GM12878 (cell line): ENCODE data around the gene CHRND. TPM values are rescaled to one million over a fixed set of nuclear protein-coding genes. Genes with fewer than 3 reads are reported as not detected.

Experiments
- ATAC-seq: fragments of 200-7000 bp; cut with Tn5 transposase; 3 replicates; pipeline ENCODE4 v1.9.1; 2020; ENCODE audit warnings: mild to moderate bottlenecking, moderate library complexity
- BruUV-seq: library from RNA; stranded (reverse); fragments of 400-500 nt; replicated peaks from 2 replicates; lab custom pipeline; 2021; lab: Mats Ljungman, UMichigan
- CTCF ChIA-PET: fragments of 300-600 bp; sonication (Branson Sonifier 250); formaldehyde crosslinking; extraction: SDS; loops from one replicate; lab custom pipeline; 2021; ENCODE audit warnings: inconsistent platforms; lab: Yijun Ruan, JAX
- POLR2A ChIA-PET: fragments of 350-600 bp; formaldehyde crosslinking; extraction: SDS; loops from one replicate; lab custom pipeline; 2021; ENCODE audit warnings: inconsistent platforms; lab: Charles Lee
- RAD21 ChIA-PET: fragments of 300-600 bp; sonication (Branson Sonifier 250); formaldehyde crosslinking; loops from one replicate; lab custom pipeline; 2023; ENCODE audit warnings: antibody characterized with exemption; ENCODE audit not compliant: unreplicated experiment; lab: Charles Lee
- SMC1A ChIA-PET: fragments of 300-600 bp; sonication (Branson Sonifier 250); formaldehyde crosslinking; loops from one replicate; lab custom pipeline; 2023; ENCODE audit not compliant: unreplicated experiment, uncharacterized antibody; lab: Charles Lee
- DNase-seq: peaks from one replicate; pipeline ENCODE4 v3.0.0-alpha.2; 2011; ENCODE audit warnings: low read depth, low spot score
- FAIRE-seq: peaks from 3 replicates; lab custom pipeline; 2011; peaks lifted over from hg19 to GRCh38; lab: Jason Lieb, UNC
- H2AFZ ChIP-seq: 2 replicates; pipeline ENCODE4 v1.6.0; 2011; ENCODE audit warnings: low read depth, low read length, control low read depth; ENCODE audit not compliant: control insufficient read depth
- H3K27ac ChIP-seq: 2 replicates; pipeline ENCODE4 v1.5.1; 2011; ENCODE audit warnings: control low read depth; ENCODE audit not compliant: control insufficient read depth, insufficient read depth
- H3K27me3 ChIP-seq, 2 experiments: replicated peaks in 1 of 2; 2 replicates each; pipeline versions ENCODE4 v1.6.0 to v1.6.1; 2011; ENCODE audit warnings: low read length in 1 of 2; ENCODE audit not compliant: control insufficient read depth in 2 of 2, insufficient read depth in 2 of 2
- H3K36me3 ChIP-seq, 2 experiments: 2 replicates each; pipeline ENCODE4 v1.5.1; 2011; ENCODE audit warnings: low read length in 1 of 2; ENCODE audit not compliant: control insufficient read depth in 2 of 2, insufficient read depth in 2 of 2
- H3K4me1 ChIP-seq: 2 replicates; pipeline ENCODE4 v1.6.1; 2011; ENCODE audit warnings: mild to moderate bottlenecking, low read length, moderate library complexity, mixed read lengths; ENCODE audit not compliant: control insufficient read depth, insufficient read depth
- H3K4me2 ChIP-seq: 2 replicates; pipeline ENCODE4 v1.6.0; 2011; ENCODE audit warnings: control low read depth; ENCODE audit not compliant: control insufficient read depth, insufficient read depth
- H3K4me3 ChIP-seq: fragments of 200-600 bp; sonication (generic); 2 replicates; pipeline ENCODE4 v1.5.1; 2016
- H3K79me2 ChIP-seq: 2 replicates; pipeline ENCODE4 v1.6.0; 2011; ENCODE audit warnings: low read length; ENCODE audit not compliant: control insufficient read depth, insufficient read depth
- H3K9ac ChIP-seq: 2 replicates; pipeline ENCODE4 v1.8.0; 2011; ENCODE audit warnings: low read length, control low read depth, mixed read lengths; ENCODE audit not compliant: control insufficient read depth, insufficient read depth
- H3K9me3 ChIP-seq: replicated peaks from 3 replicates; pipeline ENCODE4 v1.5.1; 2011; ENCODE audit warnings: mild to moderate bottlenecking, low read length; ENCODE audit not compliant: control insufficient read depth, insufficient read depth
- H4K20me1 ChIP-seq: 2 replicates; pipeline ENCODE4 v1.6.0; 2011; ENCODE audit not compliant: control insufficient read depth, insufficient read depth
- BMI1 ChIP-seq: fragments of 450-650 bp; IDR thresholded peaks from 2 replicates; pipeline ENCODE4 v1.6.1; 2016; ENCODE audit warnings: mild to moderate bottlenecking, moderate library complexity, borderline replicate concordance
- KAT2A ChIP-seq: conservative IDR thresholded peaks from 2 replicates; pipeline ENCODE4 v1.6.1; 2011; ENCODE audit warnings: low read depth, low read length; ENCODE audit not compliant: control insufficient read depth
- POLR2AphosphoS2 ChIP-seq: IDR thresholded peaks from 2 replicates; pipeline ENCODE4 v1.6.1; 2011; ENCODE audit warnings: low read depth, mild to moderate bottlenecking, low read length, improper control_type of control experiment, moderate library complexity
- STAT3 ChIP-seq: IDR thresholded peaks from 2 replicates; pipeline ENCODE4 v1.6.1; 2011; ENCODE audit warnings: low read depth, low read length, improper control_type of control experiment
- TCF12 ChIP-seq: IDR thresholded peaks from 2 replicates; pipeline ENCODE4 v1.6.1; 2011; ENCODE audit warnings: low read depth, mild to moderate bottlenecking, low read length
- ZZZ3 ChIP-seq: IDR thresholded peaks from 2 replicates; pipeline ENCODE4 v1.6.1; 2011; ENCODE audit warnings: low read depth; ENCODE audit not compliant: control insufficient read depth, insufficient read length
- WGBS: methylation state at CpG from one replicate; pipeline ENCODE4 v1.1.6; 2016; ENCODE audit warnings: low lambda C conversion rate; ENCODE audit not compliant: insufficient replicate concordance, insufficient coverage; ENCODE audit errors: missing lambda C conversion rate; 5-methylcytosine and 5-hydroxymethylcytosine counted together
- in situ Hi-C: fragments of 300-500 bp; cut with MboI; formaldehyde crosslinking; loops from 9 replicates; pipeline ENCODE4 v1.14.3; 2018; ENCODE audit warnings: mixed read lengths
- intact Hi-C: fragments of 100-400 bp; cut with micrococcal nuclease; formaldehyde crosslinking; loops from one replicate; pipeline ENCODE4 v1.14.2; 2022; ENCODE audit not compliant: unreplicated experiment
- polyA plus RNA-seq, 11 experiments: library from polyadenylated mRNA; depleted of rRNA in 4 of 11; unstranded in 6 of 11; stranded (reverse) in 5 of 11; fragments of >200 nt; fragmentation: Nextera tagmentation in 4 of 11; fragmentation: Illumina TruSeq in 1 of 11; extraction: Ambion mirVana in 4 of 11; extraction: Trizol in 1 of 11; gene quantifications; 1 replicate in 1 of 11; 2 replicates in 10 of 11; pipeline versions ENCODE4 v1.2.1 to v1.2.3, GENCODE V29; 2011 to 2016; ENCODE audit warnings: inconsistent platforms in 2 of 11, missing spikeins in 2 of 11, low read depth in 1 of 11
- total RNA-seq, 4 experiments: library from RNA; depleted of rRNA in 3 of 4; stranded (reverse); fragments of >200 nt in 3 of 4; fragmentation: Illumina TruSeq in 1 of 4; extraction: Trizol in 1 of 4; gene quantifications; 2 replicates each; pipeline versions ENCODE4 v1.2.1 to v1.2.3, GENCODE V29; 2013 to 2021
- TF ChIP-seq, protein P1 (sequence below): fragments of 450-650 bp; IDR thresholded peaks from 2 replicates; pipeline ENCODE4 v1.6.1; 2018; ENCODE audit warnings: borderline replicate concordance, mild to moderate bottlenecking; ENCODE audit not compliant: partially characterized antibody
- TF ChIP-seq, protein P2 (sequence below): IDR thresholded peaks from 2 replicates; pipeline ENCODE4 v1.6.1; 2012; ENCODE audit warnings: low read depth, low read length, improper control_type of control experiment

The CHRND gene
- total and polyA plus RNA-seq, 10 of the 15 experiments (the other 5 are each of a cell fraction or from before 2014, with no cell fraction given) = not detected

DNA sequence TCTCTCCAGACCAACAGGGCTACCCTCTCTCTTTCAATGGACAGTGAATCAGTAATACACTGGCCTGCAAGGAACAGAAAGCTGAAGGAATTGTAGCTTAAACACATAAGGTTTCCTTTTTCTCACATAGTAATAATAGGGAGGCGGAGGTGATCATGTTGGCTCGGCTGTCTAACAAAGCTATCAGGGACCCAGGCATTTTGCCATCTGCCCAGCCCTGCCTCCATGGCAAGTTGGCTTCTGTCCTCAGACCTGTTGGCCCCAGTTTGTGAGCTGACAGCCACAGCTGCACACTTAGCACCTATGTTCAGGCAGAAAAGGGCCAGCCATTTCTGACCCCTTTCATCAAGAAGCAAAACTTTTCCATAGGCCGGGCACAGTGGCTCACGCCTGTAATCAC, 11.5 kb downstream of the CHRND start:
- RAD21 ChIA-PET = no interaction called here
- Histone ChIP-seq H3K9ac (no peak overlapping the region), H3K4me1 (peaks cover 4% of the 10 kb centered on the region; the same call in 1 of the 2 replicates), H4K20me1 (no peaks in the 10 kb centered on the region), H3K4me3 (no peak overlapping the region), H3K36me3 (no peaks in the 10 kb centered on the region), H3K4me2 (no peak overlapping the region), H3K27ac (no peak overlapping the region), H3K79me2 (no peaks in the 10 kb centered on the region), H3K27me3 (no peaks in the 10 kb centered on the region), H3K9me3 (peaks cover 6% of the 10 kb centered on the region; the same call in 2 of the 3 replicates), H2AFZ (no peak overlapping the region)
- in situ Hi-C loops (no loop called here), intact Hi-C loops (no loop called here)
- no peak for ATAC-seq
- no TSS peak for BruUV-seq
- DNase-seq = no peak
- POLR2A ChIA-PET = interaction anchor here (0.7 kb wide), 1 partner anchor 906 kb away, joined by 3 read pairs; no protein-coding TSS in a partner anchor
- CTCF ChIA-PET = interaction anchor here (1.1 kb wide), 2 partner anchors 9 to 509 kb away, joined by 3 to 4 read pairs; no protein-coding TSS in a partner anchor
- no peak for FAIRE-seq
- SMC1A ChIA-PET = no interaction called here
- WGBS = 77% methylated on average over 4 of the region's 4 CpGs
- TF ChIP-seq STAT3 (no peak), POLR2AphosphoS2 (no peak), ZZZ3 (no peak), BMI1 (no peak), TCF12 (no peak), KAT2A (no peak)
- TF ChIP-seq, protein P1, sequence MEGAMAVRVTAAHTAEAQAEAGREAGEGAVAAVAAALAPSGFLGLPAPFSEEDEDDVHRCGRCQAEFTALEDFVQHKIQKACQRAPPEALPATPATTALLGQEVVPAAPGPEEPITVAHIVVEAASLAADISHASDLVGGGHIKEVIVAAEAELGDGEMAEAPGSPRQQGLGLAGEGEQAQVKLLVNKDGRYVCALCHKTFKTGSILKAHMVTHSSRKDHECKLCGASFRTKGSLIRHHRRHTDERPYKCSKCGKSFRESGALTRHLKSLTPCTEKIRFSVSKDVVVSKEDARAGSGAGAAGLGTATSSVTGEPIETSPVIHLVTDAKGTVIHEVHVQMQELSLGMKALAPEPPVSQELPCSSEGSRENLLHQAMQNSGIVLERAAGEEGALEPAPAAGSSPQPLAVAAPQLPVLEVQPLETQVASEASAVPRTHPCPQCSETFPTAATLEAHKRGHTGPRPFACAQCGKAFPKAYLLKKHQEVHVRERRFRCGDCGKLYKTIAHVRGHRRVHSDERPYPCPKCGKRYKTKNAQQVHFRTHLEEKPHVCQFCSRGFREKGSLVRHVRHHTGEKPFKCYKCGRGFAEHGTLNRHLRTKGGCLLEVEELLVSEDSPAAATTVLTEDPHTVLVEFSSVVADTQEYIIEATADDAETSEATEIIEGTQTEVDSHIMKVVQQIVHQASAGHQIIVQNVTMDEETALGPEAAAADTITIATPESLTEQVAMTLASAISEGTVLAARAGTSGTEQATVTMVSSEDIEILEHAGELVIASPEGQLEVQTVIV = no peak
- TF ChIP-seq, protein P2, sequence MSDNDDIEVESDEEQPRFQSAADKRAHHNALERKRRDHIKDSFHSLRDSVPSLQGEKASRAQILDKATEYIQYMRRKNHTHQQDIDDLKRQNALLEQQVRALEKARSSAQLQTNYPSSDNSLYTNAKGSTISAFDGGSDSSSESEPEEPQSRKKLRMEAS = no peak
